ENCODE results near the gene NEU2.

The NEU2 gene

GRCh38 chr2:233026198-233026813, 6.2 kb upstream of the NEU2 start:
- Histone ChIP-seq H3K4me3 (ENCODE audit: low read length) (no peak overlapping the region), H3K4me1 (ENCODE audit: control insufficient read depth, insufficient read depth, low read length) (peaks cover 12% of the 10 kb centered on the region), H3K36me3 (ENCODE audit: control insufficient read depth, insufficient read depth, low read length) (no peaks in the 10 kb centered on the region), H3K27me3 (ENCODE audit: control insufficient read depth, insufficient read depth, low read length) (no peaks in the 10 kb centered on the region), H3K9ac (ENCODE audit: low read length) (no peak overlapping the region), H3K9me3 (ENCODE audit: control insufficient read depth, low read length) (no peaks in the 10 kb centered on the region)

GRCh38 chr2:233029321-233029720, 3.2 kb upstream of the NEU2 start:
- H3K36me3 ChIP-seq (ENCODE audit: control insufficient read depth, insufficient read depth, low read length): no peaks in the 10 kb centered on the region
- H3K4me1 ChIP-seq (ENCODE audit: control insufficient read depth, insufficient read depth, low read length): no peaks in the 10 kb centered on the region
- no peaks in the 10 kb centered on the region for H3K9me3 ChIP-seq (ENCODE audit: control insufficient read depth, low read length)
- H3K4me3 ChIP-seq (ENCODE audit: low read length): no peak overlapping the region
- H3K9ac ChIP-seq (ENCODE audit: low read length): no peak overlapping the region
- no peaks in the 10 kb centered on the region for H3K27me3 ChIP-seq (ENCODE audit: control insufficient read depth, insufficient read depth, low read length)

- Histone ChIP-seq H3K9me3 (ENCODE audit: control insufficient read depth, low read length) (no peaks in the 10 kb centered on the region), H3K9ac (ENCODE audit: low read length) (no peak overlapping the region), H3K4me3 (ENCODE audit: low read length) (no peak overlapping the region), H3K27me3 (ENCODE audit: control insufficient read depth, insufficient read depth, low read length) (no peaks in the 10 kb centered on the region), H3K36me3 (ENCODE audit: control insufficient read depth, insufficient read depth, low read length) (no peaks in the 10 kb centered on the region), H3K4me1 (ENCODE audit: control insufficient read depth, insufficient read depth, low read length) (no peaks in the 10 kb centered on the region)
Observed at GRCh38 chr2:233031556-233032500, 644 bp upstream of the NEU2 start.

GRCh38 chr2:233033672-233034071, 1.2 kb downstream of the NEU2 start:
- no peak overlapping the region for H3K9ac ChIP-seq (ENCODE audit: low read length)
- H3K9me3 ChIP-seq (ENCODE audit: control insufficient read depth, low read length): no peaks in the 10 kb centered on the region
- H3K27me3 ChIP-seq (ENCODE audit: control insufficient read depth, insufficient read depth, low read length): no peaks in the 10 kb centered on the region
- H3K4me1 ChIP-seq (ENCODE audit: control insufficient read depth, insufficient read depth, low read length): no peaks in the 10 kb centered on the region
- H3K36me3 ChIP-seq (ENCODE audit: control insufficient read depth, insufficient read depth, low read length): no peaks in the 10 kb centered on the region
- H3K4me3 ChIP-seq (ENCODE audit: low read length): no peak overlapping the region

- Histone ChIP-seq H3K9ac (ENCODE audit: low read length) (no peak overlapping the region), H3K36me3 (ENCODE audit: control insufficient read depth, insufficient read depth, low read length) (no peaks in the 10 kb centered on the region), H3K4me3 (ENCODE audit: low read length) (no peak overlapping the region), H3K9me3 (ENCODE audit: control insufficient read depth, low read length) (no peaks in the 10 kb centered on the region), H3K4me1 (ENCODE audit: control insufficient read depth, insufficient read depth, low read length) (no peaks in the 10 kb centered on the region), H3K27me3 (ENCODE audit: control insufficient read depth, insufficient read depth, low read length) (no peaks in the 10 kb centered on the region)
Observed at GRCh38 chr2:233034091-233034882, 1.8 kb downstream of the NEU2 start.

GRCh38 chr2:233035426-233036161, 3.1 kb downstream of the NEU2 start:
- no peak overlapping the region for H3K9ac ChIP-seq (ENCODE audit: low read length)
- no peaks in the 10 kb centered on the region for H3K27me3 ChIP-seq (ENCODE audit: control insufficient read depth, insufficient read depth, low read length)
- no peaks in the 10 kb centered on the region for H3K4me1 ChIP-seq (ENCODE audit: control insufficient read depth, insufficient read depth, low read length)
- no peak overlapping the region for H3K4me3 ChIP-seq (ENCODE audit: low read length)
- no peaks in the 10 kb centered on the region for H3K36me3 ChIP-seq (ENCODE audit: control insufficient read depth, insufficient read depth, low read length)
- H3K9me3 ChIP-seq (ENCODE audit: control insufficient read depth, low read length): no peaks in the 10 kb centered on the region

GRCh38 chr2:233036162-233036838, 3.8 kb downstream of the NEU2 start:
- Histone ChIP-seq H3K36me3 (ENCODE audit: control insufficient read depth, insufficient read depth, low read length) (no peaks in the 10 kb centered on the region), H3K9me3 (ENCODE audit: control insufficient read depth, low read length) (no peaks in the 10 kb centered on the region), H3K27me3 (ENCODE audit: control insufficient read depth, insufficient read depth, low read length) (no peaks in the 10 kb centered on the region), H3K4me3 (ENCODE audit: low read length) (no peak overlapping the region), H3K9ac (ENCODE audit: low read length) (no peak overlapping the region), H3K4me1 (ENCODE audit: control insufficient read depth, insufficient read depth, low read length) (no peaks in the 10 kb centered on the region)

GRCh38 chr2:233037078-233037477, 4.6 kb downstream of the NEU2 start:
- no peak overlapping the region for H3K4me3 ChIP-seq (ENCODE audit: low read length)

GRCh38 chr2:233039212-233039845, 6.9 kb downstream of the NEU2 start:
- H3K4me3 ChIP-seq (ENCODE audit: low read length): no peak overlapping the region
- H3K4me1 ChIP-seq (ENCODE audit: control insufficient read depth, insufficient read depth, low read length): no peaks in the 10 kb centered on the region
- peaks cover 3% of the 10 kb centered on the region for H3K27me3 ChIP-seq (ENCODE audit: control insufficient read depth, insufficient read depth, low read length)
- no peaks in the 10 kb centered on the region for H3K9me3 ChIP-seq (ENCODE audit: control insufficient read depth, low read length)
- H3K36me3 ChIP-seq (ENCODE audit: control insufficient read depth, insufficient read depth, low read length): no peaks in the 10 kb centered on the region
- no peak overlapping the region for H3K9ac ChIP-seq (ENCODE audit: low read length)

More at GRCh38 chr2:233037078-233037477, 4.6 kb downstream of the NEU2 start:
- Histone ChIP-seq H3K4me1 (ENCODE audit: control insufficient read depth, insufficient read depth, low read length) (no peaks in the 10 kb centered on the region), H3K9ac (ENCODE audit: low read length) (no peak overlapping the region), H3K9me3 (ENCODE audit: control insufficient read depth, low read length) (no peaks in the 10 kb centered on the region), H3K36me3 (ENCODE audit: control insufficient read depth, insufficient read depth, low read length) (no peaks in the 10 kb centered on the region), H3K27me3 (ENCODE audit: control insufficient read depth, insufficient read depth, low read length) (no peaks in the 10 kb centered on the region)

- no peak overlapping the region for H3K4me3 ChIP-seq (ENCODE audit: low read length)
- no peaks in the 10 kb centered on the region for H3K9me3 ChIP-seq (ENCODE audit: control insufficient read depth, low read length)
- H3K36me3 ChIP-seq (ENCODE audit: control insufficient read depth, insufficient read depth, low read length): no peaks in the 10 kb centered on the region
- no peaks in the 10 kb centered on the region for H3K4me1 ChIP-seq (ENCODE audit: control insufficient read depth, insufficient read depth, low read length)
- no peak overlapping the region for H3K9ac ChIP-seq (ENCODE audit: low read length)
- peaks cover 3% of the 10 kb centered on the region for H3K27me3 ChIP-seq (ENCODE audit: control insufficient read depth, insufficient read depth, low read length)
Observed at GRCh38 chr2:233039846-233040530, 7.5 kb downstream of the NEU2 start.

Data from mucosa of stomach (tissue), 1 donor.